Right lobe of liver (tissue), 4 donors: Measurements from ENCODE around the gene TBL1Y.

ENCODE experiments used
- CTCF ChIP-seq, 4 donors: fragments of 200-600 bp in 3 of 4; fragments of 450-650 bp in 1 of 4; IDR thresholded peaks; one replicate each; pipeline versions ENCODE4 v1.5.1 to v1.8.0; 2016 to 2022; ENCODE audit warnings: antibody characterized with exemption in 4 of 4, mild to moderate bottlenecking in 2 of 4
- POLR2A ChIP-seq: fragments of 450-650 bp; IDR thresholded peaks from one replicate; pipeline ENCODE4 v1.6.1; 2017; ENCODE audit warnings: antibody characterized with exemption, mild to moderate bottlenecking
- donor health status: DM: no; HTN: no; CAD: no.
- donor health status: DM: no; HTN: no; CAD: no.
- donor health status: DM: no; HTN: yes; CAD: no.

GRCh38 chrY:6913362-6913761 is 2.9 kb downstream of the TBL1Y start:
- TF ChIP-seq POLR2A: no peak
- TF ChIP-seq CTCF (IDR thresholded peaks at IDR 0.05): no peak
